GM23338 (cell line): Measurements from ENCODE around the gene MRGPRF.

Source experiments
- CREB1 ChIP-seq: fragments of 250-450 bp; sonication (Bioruptor Pico); IDR thresholded peaks from 2 replicates; pipeline ENCODE4 v1.5.0; 2020; ENCODE audit warnings: low read depth, mild to moderate bottlenecking, moderate library complexity
- EZH2 ChIP-seq: fragments of 200-600 bp; sonication (generic); IDR thresholded peaks from one replicate; pipeline ENCODE4 v1.8.0; 2017; ENCODE audit warnings: antibody characterized with exemption, mild to moderate bottlenecking, low read depth; ENCODE audit not compliant: unreplicated experiment
- EZH2phosphoT487 ChIP-seq: fragments of 200-600 bp; sonication (generic); IDR thresholded peaks from one replicate; pipeline ENCODE4 v1.8.1; 2018; ENCODE audit warnings: antibody characterized with exemption; ENCODE audit not compliant: unreplicated experiment
- JUNB ChIP-seq: IDR thresholded peaks from one replicate; pipeline ENCODE4 v1.6.1; 2016; ENCODE audit warnings: antibody characterized with exemption; ENCODE audit not compliant: unreplicated experiment
- NANOG ChIP-seq: IDR thresholded peaks from 2 replicates; pipeline ENCODE4 v1.6.1; 2016; ENCODE audit warnings: antibody characterized with exemption, borderline replicate concordance
- POLR2AphosphoS5 ChIP-seq: IDR thresholded peaks from 2 replicates; pipeline ENCODE4 v1.6.1; 2016; ENCODE audit warnings: antibody characterized with exemption, low read depth
- STAT1 ChIP-seq: IDR thresholded peaks from one replicate; pipeline ENCODE4 v1.6.1; 2016; ENCODE audit warnings: antibody characterized with exemption; ENCODE audit not compliant: unreplicated experiment
- ZNF114 ChIP-seq: fragments of 250-450 bp; sonication (Bioruptor Pico); IDR thresholded peaks from 2 replicates; pipeline ENCODE4 v1.5.0; 2020; ENCODE audit warnings: mild to moderate bottlenecking, moderate library complexity
- ZNF331 ChIP-seq: fragments of 250-450 bp; sonication (Bioruptor Pico); IDR thresholded peaks from 2 replicates; pipeline ENCODE4 v1.5.0; 2020; ENCODE audit warnings: low read depth, mild to moderate bottlenecking, moderate library complexity
- TF ChIP-seq, protein P1 (sequence below), 2 experiments: fragments of 200-600 bp in 1 of 2; sonication (generic) in 1 of 2; conservative IDR thresholded peaks; 2 replicates each; pipeline versions ENCODE4 v1.5.1 to v1.6.1; 2016 to 2017; ENCODE audit warnings: antibody characterized with exemption in 2 of 2, low read depth in 2 of 2, mild to moderate bottlenecking in 2 of 2, moderate library complexity in 1 of 2
- TF ChIP-seq, protein P2 (sequence below): IDR thresholded peaks from one replicate; pipeline ENCODE4 v1.6.1; 2018; ENCODE audit warnings: antibody characterized with exemption; ENCODE audit not compliant: unreplicated experiment
- TF ChIP-seq, protein P3 (sequence below): IDR thresholded peaks from 2 replicates; pipeline ENCODE4 v1.6.1; 2016; ENCODE audit warnings: antibody characterized with exemption

DNA sequence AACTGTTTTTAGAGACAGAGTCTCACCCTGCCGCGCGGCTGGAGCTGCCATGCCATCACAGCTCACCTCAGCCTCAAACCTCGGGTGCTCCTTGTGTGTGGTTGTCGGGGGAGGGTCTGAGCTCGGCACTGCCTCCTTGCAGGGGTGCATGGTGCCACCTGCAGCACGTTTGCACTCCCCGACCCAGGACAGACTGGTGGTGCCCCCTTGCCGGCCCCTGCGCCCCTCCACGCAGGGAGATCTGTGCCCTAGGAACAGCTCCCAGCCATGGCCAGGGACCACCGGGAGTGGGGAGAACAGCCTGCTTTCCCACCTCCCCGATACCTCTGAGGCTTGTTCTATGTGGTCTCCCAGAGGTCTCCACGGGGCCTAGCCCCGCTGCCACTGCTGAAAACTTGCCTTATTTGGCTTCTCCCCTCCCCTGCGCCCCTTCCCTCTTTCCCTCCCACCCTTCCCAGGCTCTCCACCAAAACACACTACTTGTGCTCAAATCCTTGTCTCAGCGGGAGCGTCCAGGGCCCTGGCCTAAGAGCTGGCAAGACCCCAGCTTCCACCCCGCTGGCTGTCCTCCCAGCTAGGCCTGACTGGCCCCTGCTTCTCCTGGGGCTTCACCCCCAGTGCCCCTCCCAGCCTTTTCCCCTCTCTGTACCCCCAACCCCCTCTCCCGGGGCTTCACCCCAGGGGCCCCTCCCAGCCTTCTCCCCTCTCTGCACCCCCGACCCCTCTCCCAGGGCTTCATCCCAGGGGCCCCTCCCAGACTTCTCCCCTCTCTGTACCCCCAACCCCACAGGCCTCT lies 22.3 kb upstream of the MRGPRF start:
- TF ChIP-seq, protein P1, sequence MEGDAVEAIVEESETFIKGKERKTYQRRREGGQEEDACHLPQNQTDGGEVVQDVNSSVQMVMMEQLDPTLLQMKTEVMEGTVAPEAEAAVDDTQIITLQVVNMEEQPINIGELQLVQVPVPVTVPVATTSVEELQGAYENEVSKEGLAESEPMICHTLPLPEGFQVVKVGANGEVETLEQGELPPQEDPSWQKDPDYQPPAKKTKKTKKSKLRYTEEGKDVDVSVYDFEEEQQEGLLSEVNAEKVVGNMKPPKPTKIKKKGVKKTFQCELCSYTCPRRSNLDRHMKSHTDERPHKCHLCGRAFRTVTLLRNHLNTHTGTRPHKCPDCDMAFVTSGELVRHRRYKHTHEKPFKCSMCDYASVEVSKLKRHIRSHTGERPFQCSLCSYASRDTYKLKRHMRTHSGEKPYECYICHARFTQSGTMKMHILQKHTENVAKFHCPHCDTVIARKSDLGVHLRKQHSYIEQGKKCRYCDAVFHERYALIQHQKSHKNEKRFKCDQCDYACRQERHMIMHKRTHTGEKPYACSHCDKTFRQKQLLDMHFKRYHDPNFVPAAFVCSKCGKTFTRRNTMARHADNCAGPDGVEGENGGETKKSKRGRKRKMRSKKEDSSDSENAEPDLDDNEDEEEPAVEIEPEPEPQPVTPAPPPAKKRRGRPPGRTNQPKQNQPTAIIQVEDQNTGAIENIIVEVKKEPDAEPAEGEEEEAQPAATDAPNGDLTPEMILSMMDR (conservative IDR thresholded peaks at IDR 0.05; ENCODE audit: low read depth in 2 of 2), result peak in 1 of 2 experiments; percentile 39; a peak in 1 of 4 replicates
- TF ChIP-seq STAT1 (no peak), EZH2phosphoT487 (no peak), EZH2 (no peak), POLR2AphosphoS5 (no peak), CREB1 (no peak), ZNF331 (CRISPR knock-in tag) (no peak), ZNF114 (CRISPR knock-in tag) (no peak), JUNB (no peak), NANOG (no peak)
- TF ChIP-seq, protein P2, sequence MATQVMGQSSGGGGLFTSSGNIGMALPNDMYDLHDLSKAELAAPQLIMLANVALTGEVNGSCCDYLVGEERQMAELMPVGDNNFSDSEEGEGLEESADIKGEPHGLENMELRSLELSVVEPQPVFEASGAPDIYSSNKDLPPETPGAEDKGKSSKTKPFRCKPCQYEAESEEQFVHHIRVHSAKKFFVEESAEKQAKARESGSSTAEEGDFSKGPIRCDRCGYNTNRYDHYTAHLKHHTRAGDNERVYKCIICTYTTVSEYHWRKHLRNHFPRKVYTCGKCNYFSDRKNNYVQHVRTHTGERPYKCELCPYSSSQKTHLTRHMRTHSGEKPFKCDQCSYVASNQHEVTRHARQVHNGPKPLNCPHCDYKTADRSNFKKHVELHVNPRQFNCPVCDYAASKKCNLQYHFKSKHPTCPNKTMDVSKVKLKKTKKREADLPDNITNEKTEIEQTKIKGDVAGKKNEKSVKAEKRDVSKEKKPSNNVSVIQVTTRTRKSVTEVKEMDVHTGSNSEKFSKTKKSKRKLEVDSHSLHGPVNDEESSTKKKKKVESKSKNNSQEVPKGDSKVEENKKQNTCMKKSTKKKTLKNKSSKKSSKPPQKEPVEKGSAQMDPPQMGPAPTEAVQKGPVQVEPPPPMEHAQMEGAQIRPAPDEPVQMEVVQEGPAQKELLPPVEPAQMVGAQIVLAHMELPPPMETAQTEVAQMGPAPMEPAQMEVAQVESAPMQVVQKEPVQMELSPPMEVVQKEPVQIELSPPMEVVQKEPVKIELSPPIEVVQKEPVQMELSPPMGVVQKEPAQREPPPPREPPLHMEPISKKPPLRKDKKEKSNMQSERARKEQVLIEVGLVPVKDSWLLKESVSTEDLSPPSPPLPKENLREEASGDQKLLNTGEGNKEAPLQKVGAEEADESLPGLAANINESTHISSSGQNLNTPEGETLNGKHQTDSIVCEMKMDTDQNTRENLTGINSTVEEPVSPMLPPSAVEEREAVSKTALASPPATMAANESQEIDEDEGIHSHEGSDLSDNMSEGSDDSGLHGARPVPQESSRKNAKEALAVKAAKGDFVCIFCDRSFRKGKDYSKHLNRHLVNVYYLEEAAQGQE, result no peak
- TF ChIP-seq, protein P3, sequence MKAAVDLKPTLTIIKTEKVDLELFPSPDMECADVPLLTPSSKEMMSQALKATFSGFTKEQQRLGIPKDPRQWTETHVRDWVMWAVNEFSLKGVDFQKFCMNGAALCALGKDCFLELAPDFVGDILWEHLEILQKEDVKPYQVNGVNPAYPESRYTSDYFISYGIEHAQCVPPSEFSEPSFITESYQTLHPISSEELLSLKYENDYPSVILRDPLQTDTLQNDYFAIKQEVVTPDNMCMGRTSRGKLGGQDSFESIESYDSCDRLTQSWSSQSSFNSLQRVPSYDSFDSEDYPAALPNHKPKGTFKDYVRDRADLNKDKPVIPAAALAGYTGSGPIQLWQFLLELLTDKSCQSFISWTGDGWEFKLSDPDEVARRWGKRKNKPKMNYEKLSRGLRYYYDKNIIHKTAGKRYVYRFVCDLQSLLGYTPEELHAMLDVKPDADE, result no peak
